Measurements from ENCODE around the gene APBA1.
"Not testable (repeated sequence)": the region's sequence is repeated elsewhere in the genome, so short reads cannot be mapped to it uniquely, and the experiment has no call there.

The APBA1 gene

DNA sequence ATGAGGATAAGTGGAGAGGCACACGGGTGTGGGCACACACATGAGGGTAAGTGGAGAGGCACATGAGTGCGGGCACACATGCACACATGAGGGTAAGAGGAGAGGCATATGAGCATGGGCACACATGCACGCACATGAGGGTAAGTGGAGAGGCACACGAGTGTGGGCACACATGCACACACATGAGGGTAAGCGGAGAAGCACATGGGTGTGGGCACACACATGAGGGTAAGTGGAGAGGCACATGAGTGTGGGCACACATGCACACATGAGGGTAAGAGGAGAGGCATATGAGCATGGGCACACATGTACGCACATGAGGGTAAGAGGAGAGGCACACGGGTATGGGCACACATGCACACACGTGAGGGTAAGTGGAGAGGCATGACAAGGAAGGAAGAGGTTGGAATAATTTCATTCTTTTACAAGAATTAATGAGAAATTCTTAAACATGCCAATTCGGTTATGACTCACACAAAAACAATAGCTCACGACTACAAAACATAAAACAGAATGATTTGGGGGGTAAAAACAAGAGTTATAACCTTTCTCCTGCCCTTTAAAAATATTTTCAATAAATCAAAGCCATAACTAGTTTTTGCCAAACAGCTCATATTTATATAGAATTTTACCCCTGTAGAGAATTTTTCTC is 67.5 kb downstream of the APBA1 start:
- no peak for DNase-seq (ENCODE audit: low spot score)

DNA sequence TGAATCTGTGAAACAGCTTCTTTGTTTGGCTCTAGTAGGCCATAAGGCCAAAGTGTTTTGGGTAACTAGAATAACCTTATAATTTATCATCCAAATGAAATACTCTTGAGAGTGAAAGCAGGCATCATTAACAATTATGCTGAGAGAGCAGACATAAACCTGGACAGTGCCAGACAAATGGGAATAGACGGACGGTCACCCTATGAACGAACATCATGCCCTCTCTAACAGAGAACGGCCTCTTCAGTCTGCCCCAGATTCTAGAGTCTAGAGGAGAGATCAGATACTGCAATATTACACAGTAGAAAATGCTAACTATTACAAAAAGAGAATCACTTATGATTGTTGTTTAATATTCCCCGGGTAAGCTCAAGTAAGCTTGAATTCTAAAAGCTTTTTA is 68.5 kb downstream of the APBA1 start:
- DNase-seq (ENCODE audit: low spot score): no peak

GRCh38 chr9:69602773-69603172 is 69.4 kb downstream of the APBA1 start:
- DNase-seq (ENCODE audit: low spot score): no peak

- DNase-seq (ENCODE audit: low spot score): no peak
These were observed 70.5 kb downstream of the APBA1 start for GRCh38 chr9:69601698-69602097.

DNA sequence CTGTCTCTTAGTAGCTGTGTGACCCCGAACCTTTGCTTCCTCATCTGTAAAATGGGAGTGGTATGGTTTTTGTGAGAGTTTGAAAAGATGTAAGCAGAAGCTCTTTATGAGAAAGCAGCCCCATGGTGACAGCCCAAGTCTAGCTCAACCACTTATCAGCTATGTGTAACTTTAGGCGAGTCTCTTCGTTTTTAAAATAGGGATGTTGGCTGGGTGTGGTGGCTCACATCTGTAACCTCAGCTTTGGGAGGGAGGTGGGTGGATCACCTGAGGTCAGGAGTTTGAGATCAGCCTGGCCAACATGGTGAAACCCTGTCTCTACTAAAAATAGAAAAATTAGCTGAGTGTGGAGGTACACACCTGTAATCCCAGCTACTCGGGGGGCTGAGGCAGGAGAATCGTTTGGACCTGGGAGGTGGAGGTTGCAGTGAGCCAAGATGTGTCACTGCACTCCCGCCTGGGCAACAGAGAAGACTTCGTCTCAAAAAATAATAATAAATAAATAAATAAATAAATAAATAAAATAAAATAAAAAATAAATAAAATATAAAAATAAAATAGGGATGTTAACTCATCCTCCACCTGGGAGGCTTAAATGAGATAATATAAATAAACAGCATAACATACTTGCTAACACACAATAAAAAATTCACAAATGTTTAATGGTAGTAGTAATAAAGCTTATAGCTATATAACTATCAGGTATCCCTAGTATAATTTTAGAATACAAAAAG is 71.7 kb downstream of the APBA1 start:
- DNase-seq (ENCODE audit: low spot score): no peak

DNA sequence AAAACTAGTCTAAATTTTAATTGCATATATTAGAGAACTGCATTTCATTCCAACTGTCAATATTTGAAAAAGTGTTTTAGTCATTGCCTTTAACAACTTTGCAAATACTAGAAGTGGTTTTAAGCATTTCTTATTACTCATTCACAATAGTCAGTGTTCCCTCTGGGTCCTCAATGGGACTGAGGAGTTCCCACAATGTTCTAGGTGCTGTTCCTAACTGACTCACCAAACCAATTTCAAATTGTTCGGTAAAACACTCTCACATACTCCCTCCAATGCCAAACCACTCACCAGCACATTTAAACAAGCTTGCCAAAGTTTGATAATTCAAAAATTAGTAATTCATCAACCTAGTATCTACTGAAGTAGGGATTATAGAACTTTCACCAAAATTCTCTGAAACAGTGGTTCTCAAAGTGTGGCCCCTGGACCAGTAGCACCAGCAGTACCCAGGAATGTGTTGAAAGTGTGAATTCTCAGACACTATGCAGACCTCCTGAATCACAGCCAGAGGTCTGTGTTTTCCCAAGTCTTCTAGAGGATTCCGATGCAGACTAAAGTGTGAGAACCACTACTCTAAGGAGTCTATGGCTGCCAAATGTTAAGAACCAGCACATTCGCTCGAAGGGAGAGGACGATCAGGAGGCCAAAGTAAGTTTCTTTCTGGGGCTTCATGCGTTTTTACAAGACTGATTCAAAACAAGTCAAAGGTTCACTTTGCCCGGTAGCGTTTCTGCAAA is 72.8 kb downstream of the APBA1 start:
- peak; percentile 21 for DNase-seq (ENCODE audit: low spot score)

- DNase-seq (ENCODE audit: low spot score): not testable (repeated sequence)
These were observed 75.3 kb downstream of the APBA1 start for GRCh38 chr9:69596906-69597305.

DNA sequence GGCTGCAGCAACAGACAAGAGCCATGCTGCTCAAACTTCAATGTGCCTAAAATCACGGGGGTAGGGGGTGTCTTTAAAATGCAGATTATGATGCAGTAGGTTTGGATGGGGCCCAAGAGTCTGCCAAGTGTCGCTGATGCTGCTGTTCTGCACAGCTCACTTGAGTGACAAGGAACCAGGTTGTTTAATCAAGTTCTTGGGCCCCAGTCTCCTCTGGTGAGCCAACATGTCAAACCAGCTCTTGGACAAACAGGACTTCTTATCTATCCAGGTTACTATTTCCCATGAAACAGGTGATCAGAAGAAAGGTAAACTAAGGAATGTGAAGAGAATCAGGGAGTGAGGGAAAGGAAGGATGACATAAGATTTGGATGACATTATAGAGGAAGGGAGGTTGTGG is 78.0 kb downstream of the APBA1 start:
- no peak for DNase-seq (ENCODE audit: low spot score)

DNA sequence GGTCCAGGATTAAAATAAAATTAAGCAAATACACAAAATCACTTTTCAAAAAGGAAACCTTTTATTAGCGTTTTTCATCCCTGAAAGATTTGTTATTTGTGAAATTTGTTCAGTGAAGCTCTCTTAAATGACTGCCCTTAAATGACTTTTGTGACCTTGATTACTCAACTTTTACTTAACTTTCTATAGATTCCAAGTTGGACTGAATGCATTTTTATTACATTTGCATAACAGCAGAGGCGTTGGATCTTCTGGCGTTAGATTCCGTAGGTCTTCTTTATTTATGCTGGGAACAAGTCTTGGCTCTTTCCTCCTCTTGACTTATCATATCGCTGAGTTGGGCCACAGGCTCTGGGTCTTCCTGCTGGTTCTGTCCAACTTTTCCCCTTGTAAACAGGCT is 78.4 kb downstream of the APBA1 start:
- DNase-seq (ENCODE audit: low spot score): no peak

- DNase-seq (ENCODE audit: low spot score): no peak
These were observed 78.9 kb downstream of the APBA1 start for GRCh38 chr9:69593301-69593700.

GRCh38 chr9:69590266-69590665 is 81.9 kb downstream of the APBA1 start:
- DNase-seq (ENCODE audit: low spot score): no peak

DNA sequence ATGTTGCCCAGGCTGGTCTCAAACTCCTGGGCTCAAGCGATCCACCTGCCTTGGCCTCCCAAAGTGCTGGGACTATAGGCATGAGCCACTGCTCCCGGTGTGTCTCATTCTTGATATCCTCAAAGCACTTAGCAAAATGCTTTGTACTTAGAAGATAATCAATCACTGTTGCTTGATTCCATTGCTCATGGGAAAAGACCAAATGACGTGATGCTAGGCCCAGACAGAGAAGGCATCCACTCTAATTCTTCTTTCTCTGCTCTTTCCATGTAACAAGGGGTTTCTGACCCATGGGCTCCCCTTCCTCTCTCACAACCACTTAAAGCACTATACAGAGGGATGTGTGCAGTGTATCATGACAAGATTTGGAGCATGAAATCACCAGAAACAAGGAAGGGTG is 83.0 kb downstream of the APBA1 start:
- no peak for DNase-seq (ENCODE audit: low spot score)

GRCh38 chr9:69585571-69585970 is 86.6 kb downstream of the APBA1 start:
- DNase-seq (ENCODE audit: low spot score): no peak

- peak; percentile 41 for DNase-seq (ENCODE audit: low spot score)
These were observed 87.4 kb downstream of the APBA1 start for GRCh38 chr9:69584759-69585158.

DNA sequence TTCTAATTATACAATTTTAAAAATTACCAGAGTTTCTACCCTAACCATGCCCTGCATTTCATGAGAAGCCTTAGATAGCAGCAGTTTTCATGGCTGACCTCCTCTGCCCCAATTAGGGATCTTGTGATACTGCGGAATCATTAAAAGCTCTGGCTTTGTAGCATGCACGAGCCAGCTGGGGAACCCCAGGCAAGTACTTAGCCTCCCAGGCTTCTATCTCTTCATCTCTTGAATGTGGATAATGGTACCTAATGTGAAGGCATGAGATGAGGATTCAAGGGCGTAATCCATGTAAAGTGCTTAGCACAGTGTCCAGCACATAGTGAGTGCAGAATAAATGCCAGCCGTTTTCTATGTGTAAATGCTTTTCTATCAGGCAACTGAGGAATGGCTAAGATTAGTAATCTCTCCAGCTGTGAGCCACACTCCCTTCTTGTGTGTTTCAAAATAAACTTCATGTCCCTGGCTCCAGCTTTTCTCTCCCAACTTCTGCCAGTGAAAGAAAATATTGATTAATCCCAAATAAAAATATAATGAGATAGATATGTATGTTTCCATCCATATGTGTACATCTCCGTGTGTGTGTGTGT is 88.4 kb downstream of the APBA1 start:
- no peak for DNase-seq (ENCODE audit: low spot score)

- DNase-seq (ENCODE audit: low spot score): no peak
These were observed 89.5 kb downstream of the APBA1 start for GRCh38 chr9:69582544-69583297.

GRCh38 chr9:69582018-69582417 is 90.2 kb downstream of the APBA1 start:
- DNase-seq (ENCODE audit: low spot score): no peak

- no peak for DNase-seq (ENCODE audit: low spot score)
These were observed 91.5 kb downstream of the APBA1 start for GRCh38 chr9:69580582-69581214.

- no peak for DNase-seq (ENCODE audit: low spot score)
These were observed 92.2 kb downstream of the APBA1 start for GRCh38 chr9:69579760-69580581.

DNA sequence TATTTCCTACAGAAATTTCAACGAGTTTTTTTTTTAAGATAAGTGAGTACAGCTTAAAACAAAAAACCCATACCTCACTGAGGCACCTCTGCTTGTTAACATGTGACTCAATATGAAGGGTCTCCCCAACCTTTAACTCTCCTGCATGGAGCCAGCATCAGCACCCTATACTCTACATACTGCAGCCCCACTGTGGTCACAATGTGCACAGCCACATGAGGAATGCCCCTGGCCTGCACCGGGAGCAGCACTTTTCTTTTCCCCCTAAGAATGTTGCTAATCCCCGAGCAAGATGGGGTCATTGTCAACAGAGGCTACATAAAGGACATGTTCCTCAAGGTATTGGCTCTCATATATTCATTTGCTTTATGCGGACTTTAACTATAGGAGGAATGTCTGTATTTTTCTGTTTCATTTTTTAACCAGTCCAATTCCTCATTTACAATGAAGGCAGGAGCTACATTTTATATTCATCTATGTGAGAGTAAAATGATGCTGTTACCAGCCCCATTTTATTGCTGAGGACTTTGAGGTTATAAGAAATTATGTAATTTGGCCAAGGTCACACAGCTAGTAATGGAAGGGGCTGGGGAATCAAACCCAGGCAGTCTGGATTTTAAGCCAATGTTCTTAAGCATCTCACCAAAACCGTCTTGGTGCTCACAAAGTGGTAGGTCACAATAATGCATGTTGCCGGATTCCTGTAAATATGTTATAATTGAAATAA is 93.0 kb downstream of the APBA1 start:
- no peak for DNase-seq (ENCODE audit: low spot score)

Data from AG08395 (cell line).